ENCODE results near the gene UBTD2.

GRCh38 chr5:172312286-172312685, 28.7 kb upstream of the UBTD2 start:
- TF ChIP-seq POLR2A (IDR thresholded peaks at IDR 0.05) (no peak), CTCF (IDR thresholded peaks at IDR 0.05) (no peak)
